Activated CD4-positive, alpha-beta T cell treated with anti-CD3 and anti-CD28 coated beads, Interleukin-2, amount 10 ng/mL, durations not matched to agents 7 days and 5 days (primary cell): ENCODE data around the gene AP1B1. TPM values are rescaled to one million over a fixed set of nuclear protein-coding genes. Genes with fewer than 3 reads are reported as not detected.
A peak's percentile ranks its signal among the peaks of the same experiment; 100 is the strongest.

Source experiments
- CTCF ChIA-PET: fragments of 350-600 bp; sonication (Branson Sonifier 250); formaldehyde crosslinking; loops from one replicate; lab custom pipeline; 2021; ENCODE audit warnings: antibody characterized with exemption; lab: Charles Lee
- POLR2A ChIA-PET: fragments of 350-600 bp; sonication (Branson Sonifier 250); formaldehyde crosslinking; loops from one replicate; lab custom pipeline; 2021; ENCODE audit warnings: antibody characterized with exemption; lab: Charles Lee
- DNase-seq: peaks from one replicate; pipeline ENCODE4 v3.0.0-alpha.2; 2020
- H3K27ac Mint-ChIP-seq: one replicate; pipeline ENCODE4 v1.8.0; 2021; ENCODE audit warnings: mild to moderate bottlenecking, moderate library complexity, mixed read lengths
- H3K27me3 Mint-ChIP-seq: one replicate; pipeline ENCODE4 v1.8.0; 2021; ENCODE audit warnings: mixed read lengths
- H3K36me3 Mint-ChIP-seq: one replicate; pipeline ENCODE4 v1.8.0; 2021; ENCODE audit warnings: low read depth, mixed read lengths
- H3K4me1 Mint-ChIP-seq: one replicate; pipeline ENCODE4 v1.8.0; 2021; ENCODE audit warnings: mixed read lengths
- H3K4me3 Mint-ChIP-seq: one replicate; pipeline ENCODE4 v1.8.0; 2021; ENCODE audit warnings: mild to moderate bottlenecking, moderate library complexity, mixed read lengths
- H3K9me3 Mint-ChIP-seq: one replicate; pipeline ENCODE4 v1.8.0; 2021; ENCODE audit warnings: mixed read lengths
- microRNA-seq: library from miRNA; unstranded; fragments of <30 nt; microRNA quantifications from one replicate; pipeline ENCODE4 v1.2.0, GENCODE V29; 2021; ENCODE audit warnings: borderline microRNAs expressed, borderline replicate concordance
- total RNA-seq, 2 experiments: library from RNA; stranded (reverse); gene quantifications; one replicate each; pipeline ENCODE4 v1.2.3, GENCODE V29; 2021

The AP1B1 gene
- total RNA-seq, 2 experiments from 2014 or later = 74.8 to 78.0 TPM

DNA sequence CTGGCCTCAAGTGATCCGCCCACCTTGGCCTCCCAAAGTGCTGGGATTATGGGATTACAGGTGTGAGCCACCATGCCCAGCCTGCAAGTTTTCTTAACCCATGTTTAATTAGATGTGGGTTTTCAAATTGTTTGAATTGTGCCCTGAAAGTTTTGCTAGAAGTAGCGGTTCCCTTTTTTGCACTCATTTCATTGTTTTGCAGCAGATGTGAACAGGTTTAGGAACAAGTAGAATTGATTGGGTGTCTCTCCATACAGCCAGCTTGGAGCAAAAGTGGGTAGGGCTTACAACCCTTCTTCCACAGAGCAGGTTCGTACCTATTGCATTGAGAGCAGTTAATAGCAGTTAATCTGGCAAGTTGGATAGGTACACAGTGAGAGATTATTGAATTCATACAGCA, 104.2 kb downstream of the AP1B1 start:
- H3K4me1 Mint-ChIP-seq = peaks cover 5% of the 10 kb centered on the region
- peaks cover 76% of the 10 kb centered on the region for H3K36me3 Mint-ChIP-seq
- no peaks in the 10 kb centered on the region for H3K27me3 Mint-ChIP-seq
- POLR2A ChIA-PET = no interaction called here
- no peak overlapping the region for H3K4me3 Mint-ChIP-seq
- H3K9me3 Mint-ChIP-seq = no peaks in the 10 kb centered on the region
- DNase-seq = no peak
- H3K27ac Mint-ChIP-seq = no peak overlapping the region
- CTCF ChIA-PET = interaction anchor here (1.0 to 1.3 kb wide), 2 partner anchors 11 to 17 kb away, joined by 3 to 4 read pairs; no protein-coding TSS in a partner anchor

GRCh38 chr22:29277927-29278326, 110.4 kb downstream of the AP1B1 start:
- no peak for DNase-seq
- CTCF ChIA-PET = no interaction called here
- no peak overlapping the region for H3K27ac Mint-ChIP-seq
- no peaks in the 10 kb centered on the region for H3K9me3 Mint-ChIP-seq
- no peak overlapping the region for H3K4me3 Mint-ChIP-seq
- peaks cover 41% of the 10 kb centered on the region for H3K4me1 Mint-ChIP-seq
- H3K27me3 Mint-ChIP-seq = no peaks in the 10 kb centered on the region
- H3K36me3 Mint-ChIP-seq = peaks cover 84% of the 10 kb centered on the region
- POLR2A ChIA-PET = no interaction called here

Small RNAs within 50 kb of the gene (microRNA-seq; reads per million reads assigned to microRNA genes)
- gene MIR3653 = 39.0 reads per million, percentile 61 among the genes with 10 or more reads in this experiment

Other genes with a start within 250 kb of the AP1B1 start
- gene EMID1, start 182.7 kb downstream of the AP1B1 start, total RNA-seq = not detected
- gene RHBDD3, start 120.6 kb downstream of the AP1B1 start, total RNA-seq = 10 to 100 TPM; 31.2 to 33.0 TPM
- 100 to 1,000 TPM; 329 to 400 TPM for gene EWSR1, start 120.3 kb downstream of the AP1B1 start, total RNA-seq
- 1 to 10 TPM; 4.7 to 5.1 TPM for gene GAS2L1, start 81.9 kb downstream of the AP1B1 start, total RNA-seq
- gene RASL10A, start 72.9 kb downstream of the AP1B1 start, total RNA-seq = under 1 TPM; 0.37 to 0.92 TPM
- gene RFPL1, start 50.0 kb upstream of the AP1B1 start, total RNA-seq = not detected
- gene NEFH, start 91.6 kb upstream of the AP1B1 start, total RNA-seq = under 1 TPM; 0.87 to 0.89 TPM
- 10 to 100 TPM; 48.6 to 61.5 TPM for gene THOC5, start 165.2 kb upstream of the AP1B1 start, total RNA-seq
- gene NIPSNAP1, start 192.5 kb upstream of the AP1B1 start, total RNA-seq = 10 to 100 TPM; 38.7 to 38.9 TPM
- gene NF2, start 215.1 kb upstream of the AP1B1 start, total RNA-seq = 10 to 100 TPM; 56.7 to 57.2 TPM